NCI-H748 treated with DMSO at 0.1 percent for 48 hours (cell line): ENCODE results near the gene TGFA.

ENCODE experiments used
- DNase-seq: peaks from one replicate; lab custom pipeline; 2025; lab: John Stamatoyannopoulos, UW

TGFA gene

GRCh38 chr2:70463581-70463980, 90.0 kb downstream of the TGFA start:
- DNase-seq, result no peak

GRCh38 chr2:70461981-70462876, 91.4 kb downstream of the TGFA start:
- DNase-seq, result no peak

GRCh38 chr2:70461414-70461813, 92.2 kb downstream of the TGFA start:
- DNase-seq, result no peak

GRCh38 chr2:70460333-70460732, 93.3 kb downstream of the TGFA start:
- no peak for DNase-seq

- DNase-seq, result no peak
These were observed 95.0 kb downstream of the TGFA start for GRCh38 chr2:70458661-70459060.

GRCh38 chr2:70456585-70457495, 96.8 kb downstream of the TGFA start:
- no peak for DNase-seq

GRCh38 chr2:70454936-70455544, 98.6 kb downstream of the TGFA start:
- no peak for DNase-seq

GRCh38 chr2:70450641-70451250, 102.9 kb downstream of the TGFA start:
- no peak for DNase-seq

GRCh38 chr2:70448041-70448440, 105.6 kb downstream of the TGFA start:
- no peak for DNase-seq

GRCh38 chr2:70443726-70444125, 109.9 kb downstream of the TGFA start:
- DNase-seq, result no peak

GRCh38 chr2:70443078-70443465, 110.6 kb downstream of the TGFA start:
- DNase-seq, result no peak

- no peak for DNase-seq
These were observed 111.1 kb downstream of the TGFA start for GRCh38 chr2:70442301-70443077.

- no peak for DNase-seq
These were observed 113.0 kb downstream of the TGFA start for GRCh38 chr2:70440621-70441020.

- DNase-seq, result no peak
These were observed 118.5 kb downstream of the TGFA start for GRCh38 chr2:70435138-70435537.

GRCh38 chr2:70433315-70433714, 120.3 kb downstream of the TGFA start:
- DNase-seq, result no peak

- no peak for DNase-seq
These were observed 121.8 kb downstream of the TGFA start for GRCh38 chr2:70431716-70432347.

GRCh38 chr2:70426341-70426740, 127.3 kb downstream of the TGFA start:
- no peak for DNase-seq

- DNase-seq, result no peak
These were observed 127.8 kb downstream of the TGFA start for GRCh38 chr2:70425682-70426301.

- no peak for DNase-seq
These were observed 132.9 kb downstream of the TGFA start for GRCh38 chr2:70420740-70421139.

- DNase-seq, result no peak
These were observed 133.5 kb downstream of the TGFA start for GRCh38 chr2:70420143-70420542.
